Epithelial cell of alveolus of lung (primary cell): ENCODE data around the gene OR8B3. TPM values are rescaled to one million over a fixed set of nuclear protein-coding genes. Genes with fewer than 3 reads are reported as not detected.

Source experiments
- total RNA-seq: library from RNA; depleted of rRNA; stranded (reverse); fragments of >200 nt; gene quantifications from 2 replicates; pipeline ENCODE4 v1.2.1, GENCODE V29; 2015

OR8B3 gene, protein sequence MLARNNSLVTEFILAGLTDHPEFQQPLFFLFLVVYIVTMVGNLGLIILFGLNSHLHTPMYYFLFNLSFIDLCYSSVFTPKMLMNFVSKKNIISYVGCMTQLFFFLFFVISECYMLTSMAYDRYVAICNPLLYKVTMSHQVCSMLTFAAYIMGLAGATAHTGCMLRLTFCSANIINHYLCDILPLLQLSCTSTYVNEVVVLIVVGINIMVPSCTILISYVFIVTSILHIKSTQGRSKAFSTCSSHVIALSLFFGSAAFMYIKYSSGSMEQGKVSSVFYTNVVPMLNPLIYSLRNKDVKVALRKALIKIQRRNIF
- total RNA-seq, result not detected in 2 replicates

DNA sequence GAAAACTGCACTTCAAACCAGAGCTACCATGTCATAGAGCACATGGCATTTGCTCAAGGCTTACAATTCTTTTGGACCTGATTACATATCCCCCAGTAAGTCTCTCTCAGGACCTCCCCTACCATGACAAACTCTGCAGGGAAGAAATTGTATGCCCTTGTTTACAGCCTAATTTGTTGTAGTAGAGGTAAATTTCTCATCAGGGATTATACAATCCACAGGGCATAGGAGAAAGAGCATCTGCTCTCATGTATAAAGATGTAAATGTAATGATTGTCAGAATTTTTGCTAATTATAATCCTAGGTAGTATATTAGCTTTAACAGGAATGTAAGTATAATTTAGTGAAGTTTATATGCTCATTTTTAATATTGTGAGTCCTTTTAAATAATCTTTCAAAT lies at the start of gene OR8B3:
TSS of gene OR8B3 (minus strand) at position 101 of the 400 bp plus-strand sequence. CDS start 1,673 bp downstream, outside the sequence.

DNA sequence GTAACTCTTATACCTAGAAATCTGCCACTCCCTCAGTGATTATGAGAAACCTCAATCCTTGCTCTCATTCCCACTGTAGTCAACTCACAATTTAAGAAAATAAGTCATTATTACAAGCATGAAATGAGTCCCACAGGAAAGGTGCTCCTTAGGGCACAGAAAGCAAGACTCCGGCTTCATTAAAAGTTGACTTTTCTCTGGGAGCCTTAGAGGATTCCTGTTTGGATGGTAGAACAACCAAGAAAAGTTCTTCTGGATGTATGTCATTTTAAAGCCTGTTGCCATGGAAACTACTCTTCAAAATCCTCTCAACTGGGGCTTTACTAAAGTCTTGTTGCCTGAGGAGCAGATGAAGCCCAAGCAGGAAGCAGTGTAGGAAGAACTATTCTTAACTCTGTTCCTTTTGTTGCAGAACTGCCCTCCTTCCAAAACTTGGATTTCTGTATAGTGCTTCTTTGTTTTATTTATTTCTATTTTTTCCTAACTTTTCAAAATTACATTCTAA lies 46.9 kb upstream of the OR8B3 start, which contains the start of gene OR8B8:
TSS of gene OR8B8 (minus strand) at position 51 of the 505 bp plus-strand sequence. CDS start 4,611 bp downstream, outside the sequence.

DNA sequence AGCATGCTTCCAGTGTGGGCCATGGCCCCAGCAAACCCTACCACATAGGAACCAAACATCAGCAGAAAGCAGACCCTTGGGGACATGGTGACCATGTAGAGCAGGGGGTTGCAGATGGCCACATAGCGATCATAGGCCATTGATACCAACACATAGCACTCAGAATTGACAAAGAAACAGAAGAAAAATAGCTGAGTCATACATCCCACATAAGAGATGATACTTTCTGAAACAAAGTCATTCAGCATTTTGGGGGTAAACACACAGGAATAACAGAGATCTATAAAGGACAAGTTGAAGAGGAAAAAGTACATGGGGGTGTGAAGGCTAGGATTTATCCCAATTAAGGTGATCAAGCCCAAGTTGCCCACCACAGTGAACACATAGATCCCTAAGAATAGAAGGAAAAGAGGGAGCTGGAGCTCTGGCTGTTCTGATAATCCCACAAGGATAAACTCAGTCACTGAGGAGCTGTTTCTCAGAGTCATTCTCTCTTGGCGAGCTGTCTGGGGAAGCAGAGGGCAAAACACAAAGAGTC lies 25.6 kb upstream of the OR8B3 start, which contains the start of gene OR8B4:
TSS of gene OR8B4 (minus strand) at position 488 of the 538 bp plus-strand sequence. CDS start at position 488, 0 bp downstream.

DNA sequence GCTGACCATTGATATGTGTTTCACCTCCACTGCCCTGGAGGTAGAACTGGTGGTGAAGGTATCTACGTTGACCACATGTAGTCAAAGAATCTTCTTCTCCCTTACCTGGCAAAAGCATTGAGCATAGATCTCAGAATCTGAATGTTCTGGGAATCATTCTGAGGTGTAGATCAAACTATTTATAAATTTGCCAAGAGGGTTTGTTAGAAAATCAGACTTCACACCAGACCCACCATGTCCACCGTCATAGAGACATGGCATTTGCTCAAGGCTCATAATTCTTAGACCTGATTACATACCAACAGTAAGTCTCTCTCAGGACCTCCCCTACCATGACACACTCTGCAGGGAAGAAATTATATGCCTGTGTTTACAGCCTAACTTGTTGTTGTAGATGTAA lies 14.4 kb downstream of the OR8B3 start, which contains the start of gene OR8B2:
TSS of gene OR8B2 (minus strand) at position 101 of the 400 bp plus-strand sequence. CDS start 1,156 bp downstream, outside the sequence.

Other genes starting within 250 kb of the OR8B3 start
- gene OR10D3, start 215.7 kb downstream of the OR8B3 start, total RNA-seq, result not detected in 2 replicates
- not detected in 2 replicates for gene OR8G1, start 157.9 kb downstream of the OR8B3 start, total RNA-seq
- not detected in 2 replicates for gene OR8G5, start 142.6 kb downstream of the OR8B3 start, total RNA-seq
- gene OR8D1, start 85.1 kb downstream of the OR8B3 start, total RNA-seq, result under 0.01 TPM in 1 of 2 replicates, not detected in the other
- gene OR8D2, start 78.8 kb downstream of the OR8B3 start, total RNA-seq, result not detected in 2 replicates
- not detected in 2 replicates for gene OR8B2, start 14.5 kb downstream of the OR8B3 start, total RNA-seq
- gene OR8B4, start 25.8 kb upstream of the OR8B3 start, total RNA-seq, result not detected in 2 replicates
- gene OR8B8, start 46.7 kb upstream of the OR8B3 start, total RNA-seq, result not detected in 2 replicates
- not detected in 2 replicates for gene OR8B12, start 144.6 kb upstream of the OR8B3 start, total RNA-seq
- gene OR8A1, start 171.0 kb upstream of the OR8B3 start, total RNA-seq, result not detected in 2 replicates
- gene PANX3, start 212.4 kb upstream of the OR8B3 start, total RNA-seq, result not detected in 2 replicates
- gene TBRG1, start 223.8 kb upstream of the OR8B3 start, total RNA-seq, result 25.9 and 36.2 TPM in 2 replicates